GM19467 (cell line): ENCODE data around the gene JMJD1C.

Source experiments
- ATAC-seq: cut with Tn5 transposase; IDR thresholded peaks from one replicate; pipeline ENCODE4 v1.9.1; 2021; ENCODE audit warnings: mild to moderate bottlenecking, moderate library complexity; ENCODE audit not compliant: unreplicated experiment

The JMJD1C gene

GRCh38 chr10:63265683-63266235, 200.0 kb downstream of the JMJD1C start:
- no peak for ATAC-seq

DNA sequence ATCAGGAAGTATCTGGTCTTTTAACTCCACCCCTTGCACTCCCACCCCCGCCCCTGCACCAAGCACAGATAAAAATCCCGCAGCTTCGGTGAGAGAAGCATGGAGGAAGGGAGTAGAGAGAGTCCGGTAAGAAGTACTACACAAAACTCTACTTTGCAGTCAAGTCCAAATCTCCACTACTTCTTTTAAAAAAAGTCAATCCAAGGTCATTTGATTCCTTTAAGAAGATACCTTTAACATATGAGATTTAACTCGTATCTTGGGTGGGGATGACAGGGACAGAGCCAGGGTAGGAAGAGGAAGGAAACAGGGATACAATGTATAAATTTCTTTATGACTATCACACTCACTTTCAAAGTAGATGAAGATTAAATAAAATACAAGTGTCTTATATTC, 200.6 kb downstream of the JMJD1C start:
- ATAC-seq: no peak

GRCh38 chr10:63264617-63265221, 201.1 kb downstream of the JMJD1C start:
- no peak for ATAC-seq

DNA sequence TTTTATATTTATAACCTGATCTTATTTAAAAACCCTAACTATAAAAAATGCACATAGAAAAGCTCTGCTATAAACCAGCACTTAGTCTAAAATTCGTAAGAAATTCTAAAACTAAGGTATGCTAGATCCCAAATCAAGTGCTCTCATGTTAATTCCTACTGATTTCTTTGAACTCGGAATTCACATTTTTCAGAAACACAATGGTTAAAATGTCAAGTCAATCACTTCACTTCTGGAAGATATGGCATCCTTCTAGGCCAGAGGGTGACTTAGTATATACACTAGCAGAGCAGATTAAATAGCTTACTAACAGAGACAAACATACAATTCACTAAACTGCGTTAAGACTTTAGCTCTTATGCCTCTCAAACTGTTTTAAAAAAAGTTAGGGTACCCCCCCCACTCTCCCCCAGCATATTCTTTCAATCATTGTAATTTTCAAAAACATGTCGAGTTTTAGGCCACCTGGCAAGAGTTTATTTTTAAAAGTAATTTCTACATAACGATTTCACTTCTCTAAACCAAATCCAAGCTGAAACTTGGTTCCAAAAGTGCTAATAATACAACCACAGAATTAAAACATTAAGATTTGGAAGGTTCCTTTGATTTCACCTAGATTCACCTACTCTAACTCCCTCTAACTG, 203.2 kb downstream of the JMJD1C start:
- ATAC-seq: no peak

DNA sequence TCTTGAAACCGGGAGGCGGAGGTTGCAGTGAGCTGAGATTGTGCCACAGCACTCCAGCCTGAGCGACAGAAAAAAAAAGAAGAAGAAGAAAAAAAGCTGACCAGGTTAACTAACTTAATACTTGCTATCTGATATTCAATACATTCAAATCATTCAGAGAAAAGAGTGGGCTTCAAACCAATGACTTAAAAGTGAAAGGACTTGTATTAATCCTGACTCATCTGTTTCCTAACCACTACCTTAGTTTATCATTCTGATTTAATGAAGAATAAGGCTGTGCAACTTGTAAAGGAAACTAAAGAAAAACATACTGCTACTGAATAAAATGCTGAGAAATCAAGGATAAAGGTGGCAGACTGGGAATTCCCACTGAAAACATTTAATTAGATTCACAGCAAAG, 204.3 kb downstream of the JMJD1C start:
- no peak for ATAC-seq

GRCh38 chr10:63260860-63261251, 204.9 kb downstream of the JMJD1C start:
- no peak for ATAC-seq

GRCh38 chr10:63260103-63260859, 205.5 kb downstream of the JMJD1C start:
- ATAC-seq: no peak

DNA sequence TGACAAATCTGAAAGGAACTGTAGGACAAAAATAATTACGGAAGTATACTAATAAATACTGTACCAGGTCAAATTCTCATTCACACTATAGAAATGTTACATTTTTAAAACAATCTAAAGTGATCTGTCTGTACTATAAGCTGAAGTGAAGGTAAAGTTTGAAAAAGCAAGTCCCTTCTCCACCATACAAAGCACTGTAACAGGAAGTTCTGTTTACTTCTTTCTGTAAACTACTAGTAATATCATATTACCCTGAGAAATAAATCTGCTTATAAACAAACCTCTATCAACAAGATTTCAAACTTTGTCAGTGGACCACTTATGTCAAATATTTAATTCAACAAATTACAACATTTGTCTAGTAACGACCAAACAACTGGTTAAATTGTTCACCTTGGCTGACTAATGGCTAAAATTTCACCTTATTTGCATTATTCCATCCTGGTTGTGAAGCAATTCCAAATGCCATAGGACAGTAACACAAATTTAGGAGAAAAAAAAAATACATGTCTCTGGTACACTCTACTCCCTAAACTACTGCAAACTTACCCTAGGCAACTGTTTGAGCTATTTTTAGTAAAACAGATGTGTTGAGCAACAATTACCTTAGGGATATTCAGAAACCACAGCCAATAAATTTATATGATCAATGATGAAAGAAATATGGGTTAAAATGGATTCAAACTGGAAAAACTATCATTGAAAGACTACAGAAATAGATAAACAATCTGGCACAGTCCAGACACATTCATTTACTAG, 206.7 kb downstream of the JMJD1C start:
- ATAC-seq: no peak

DNA sequence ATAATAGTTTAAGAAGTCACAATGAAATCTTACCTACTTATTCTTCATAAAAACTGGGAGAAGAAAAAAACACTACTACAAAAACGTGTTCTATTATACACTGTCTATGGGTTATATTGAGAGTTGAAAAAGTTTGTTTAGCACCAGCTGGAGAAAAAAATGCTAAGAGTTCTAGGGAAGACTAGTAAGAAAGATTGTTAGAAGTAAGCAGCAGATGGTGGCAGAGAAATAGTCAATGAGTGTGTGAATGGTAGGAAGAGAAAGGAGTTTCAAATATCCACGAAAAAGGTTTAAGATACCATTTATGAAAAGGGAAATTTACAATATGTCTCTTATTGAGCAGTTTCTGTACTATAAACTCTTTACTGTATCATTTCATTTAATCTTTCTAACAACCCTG, 208.0 kb downstream of the JMJD1C start:
- ATAC-seq: no peak

DNA sequence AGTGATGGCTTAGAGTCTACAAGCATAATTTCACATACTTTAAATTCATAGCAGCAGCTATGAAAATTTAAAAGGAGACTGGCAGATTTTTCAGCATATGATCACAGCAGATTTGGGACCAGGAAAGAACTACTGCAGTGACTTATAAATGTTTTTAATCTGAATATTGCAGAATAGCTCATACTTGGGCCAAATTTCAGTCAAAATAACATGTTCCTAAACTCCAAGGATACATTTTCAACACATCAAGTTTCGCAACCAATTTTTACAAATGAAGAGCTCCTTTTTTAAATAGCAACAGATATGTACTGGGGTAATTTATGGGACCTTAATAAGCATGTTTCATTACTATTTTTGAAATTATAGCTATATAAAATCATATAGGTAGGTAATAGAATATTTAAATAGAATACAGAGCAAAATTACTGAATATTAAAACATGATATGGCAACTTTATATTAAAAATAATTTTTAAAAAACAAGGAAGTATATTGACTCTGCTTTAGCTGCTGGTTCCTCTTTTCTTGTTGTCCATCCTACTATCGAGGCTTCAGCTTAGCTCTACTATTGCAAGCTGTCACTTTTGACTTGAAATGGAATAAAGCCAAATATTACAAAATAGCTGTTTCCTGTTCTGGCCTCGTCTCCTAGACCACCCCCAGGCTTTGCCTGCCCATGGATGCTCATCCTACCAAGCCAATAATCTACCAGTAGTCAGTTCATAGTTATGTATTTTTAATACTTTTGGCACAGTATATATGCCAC, 209.6 kb downstream of the JMJD1C start:
- ATAC-seq: no peak

DNA sequence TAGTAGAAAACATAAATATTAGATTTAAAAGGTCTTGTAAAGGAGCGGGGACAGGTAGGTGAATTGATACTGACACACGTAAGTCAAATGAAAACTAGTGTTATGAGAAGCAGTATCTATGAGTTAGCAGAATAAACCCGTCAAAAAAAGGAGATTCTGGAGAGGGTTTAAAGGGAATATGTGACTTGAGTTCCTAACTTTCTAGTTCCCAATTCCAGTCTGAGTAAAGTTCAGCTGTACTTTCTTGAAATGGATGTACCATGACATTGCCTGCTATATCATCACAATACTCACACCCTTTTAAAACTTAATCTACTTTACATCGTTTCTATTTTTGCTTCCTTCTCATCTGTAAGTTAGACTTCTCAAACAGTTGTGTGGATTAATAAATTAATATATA, 210.5 kb downstream of the JMJD1C start:
- ATAC-seq: no peak

DNA sequence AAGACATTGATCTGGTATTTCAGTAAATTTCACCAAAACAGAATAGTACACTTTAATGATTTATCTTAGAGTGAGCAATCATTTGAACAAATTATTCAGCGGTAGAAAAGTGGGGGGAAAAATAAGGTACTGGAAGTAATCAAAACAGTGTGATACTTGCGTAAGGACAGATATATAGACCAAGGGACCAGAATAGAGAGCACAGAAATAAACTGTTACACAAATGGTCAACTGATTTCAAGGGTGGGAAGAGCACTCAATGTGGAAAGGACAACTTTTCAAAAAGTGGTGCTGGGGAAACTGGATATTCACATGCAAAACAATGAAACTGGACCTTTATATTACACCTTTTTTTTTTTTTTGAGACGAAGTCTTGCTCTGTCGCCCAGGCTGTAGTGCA, 212.7 kb downstream of the JMJD1C start:
- ATAC-seq: no peak

DNA sequence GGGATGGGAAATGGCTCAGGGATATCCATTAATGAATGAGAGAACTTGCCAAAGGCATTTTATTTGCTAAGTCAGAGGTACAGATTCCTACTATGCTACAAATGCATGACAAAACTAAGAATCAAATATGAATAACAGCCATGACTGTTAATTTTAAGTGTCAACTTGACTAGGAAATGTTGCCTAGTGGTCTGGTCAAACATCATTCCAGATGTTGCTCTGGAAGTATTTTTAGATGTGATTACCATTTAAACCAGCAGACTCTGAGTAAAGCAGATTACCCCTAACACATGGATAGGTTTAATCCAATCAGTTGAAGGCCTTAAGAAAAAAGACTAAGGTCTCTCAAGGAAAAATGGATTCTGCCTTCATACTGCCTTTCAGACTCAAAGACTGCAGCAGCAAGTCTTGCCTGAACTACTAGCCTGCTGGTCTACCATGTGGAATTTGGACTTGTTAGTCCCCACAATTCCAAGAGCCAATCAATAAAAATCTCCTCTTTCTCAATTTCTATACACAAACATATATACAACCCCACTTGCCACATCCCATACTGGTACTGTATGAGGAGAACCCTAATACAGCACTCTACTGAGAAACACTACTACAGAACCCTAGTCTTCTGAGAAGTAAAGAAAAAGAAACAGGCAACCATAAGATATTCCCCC, 213.5 kb downstream of the JMJD1C start:
- no peak for ATAC-seq

GRCh38 chr10:63250032-63250431, 215.7 kb downstream of the JMJD1C start:
- no peak for ATAC-seq

DNA sequence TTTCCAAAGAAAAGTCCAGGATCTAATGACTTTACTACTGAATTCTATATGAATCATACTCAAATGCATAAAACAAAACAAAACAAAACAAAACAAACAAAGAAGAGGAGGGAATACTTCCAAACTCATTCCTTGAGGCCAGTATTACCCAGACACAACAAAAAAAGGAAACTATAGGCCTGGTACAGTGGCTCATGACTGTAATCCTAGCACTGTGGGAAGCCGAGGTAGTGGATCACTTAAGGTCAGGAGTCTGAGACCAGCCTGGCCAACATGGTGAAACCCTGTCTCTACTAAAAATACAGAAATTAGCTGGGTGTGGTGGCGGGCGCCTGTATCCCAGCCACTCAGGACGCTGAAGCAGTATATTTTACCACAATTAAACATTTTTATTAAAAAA, 218.0 kb downstream of the JMJD1C start:
- no peak for ATAC-seq

DNA sequence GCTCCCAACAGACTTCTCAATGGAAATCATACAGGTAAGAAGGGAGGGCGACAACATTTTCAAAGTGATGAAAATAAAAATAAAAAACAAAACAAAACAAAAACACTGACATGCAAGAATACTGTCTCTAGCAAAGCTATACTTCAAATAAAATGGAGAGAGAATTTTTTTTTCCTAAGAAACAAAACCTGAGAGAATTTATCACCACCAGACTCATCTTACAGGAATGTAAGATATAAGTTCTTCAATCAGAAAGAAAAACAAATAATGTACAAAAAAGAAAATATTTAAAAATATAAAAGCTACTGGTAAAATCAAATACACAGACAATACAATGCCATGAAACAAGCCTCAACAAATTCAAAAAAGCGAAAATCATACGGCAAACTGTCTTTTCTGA, 219.4 kb downstream of the JMJD1C start:
- no peak for ATAC-seq

DNA sequence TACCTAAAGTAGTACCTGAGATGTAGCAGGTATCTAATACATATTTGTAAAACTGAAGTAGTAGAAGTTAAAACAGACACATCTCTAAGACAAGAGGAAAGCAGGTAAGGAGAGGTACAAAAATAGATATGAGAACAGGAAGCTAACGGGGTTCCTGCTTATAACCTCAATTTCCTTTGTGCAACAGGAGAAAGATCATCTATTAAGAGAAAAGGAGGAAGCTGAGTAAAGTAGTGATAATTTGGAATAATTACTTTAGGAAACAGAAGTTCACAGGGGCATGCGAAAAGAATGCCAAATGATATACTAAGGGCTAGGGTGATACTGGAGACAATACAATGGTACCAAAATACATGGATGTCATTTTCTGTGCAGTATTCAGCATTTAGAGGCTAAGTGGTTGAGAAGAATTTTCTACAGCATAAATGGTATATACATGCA, 223.9 kb downstream of the JMJD1C start:
- ATAC-seq: no peak

- ATAC-seq: no peak
Observed at GRCh38 chr10:63240807-63241206, 225.0 kb downstream of the JMJD1C start.

GRCh38 chr10:63238501-63238900, 227.3 kb downstream of the JMJD1C start:
- no peak for ATAC-seq

DNA sequence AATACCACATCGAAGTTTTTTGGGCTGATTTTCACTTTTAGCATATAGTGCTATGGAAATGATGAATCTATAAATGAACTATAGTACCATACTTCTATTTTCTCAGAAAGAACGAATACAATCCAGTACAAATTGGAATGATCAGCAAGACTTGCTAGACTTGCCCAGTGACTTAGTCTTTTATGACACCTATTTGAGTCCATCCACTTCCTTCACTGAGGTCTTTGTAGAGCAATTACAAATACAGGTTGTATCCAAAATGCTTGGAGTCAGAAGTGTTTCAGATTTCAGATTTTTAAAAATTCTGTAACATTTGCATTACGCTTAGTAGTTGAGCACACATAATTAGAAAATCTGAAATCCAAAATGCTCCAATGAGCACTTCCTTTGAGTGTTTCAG, 228.4 kb downstream of the JMJD1C start:
- no peak for ATAC-seq
